Activated CD4-positive, alpha-beta T cell treated with anti-CD3 and anti-CD28 coated beads, Interleukin-2, amount 10 ng/mL, durations not matched to agents 7 days and 5 days (primary cell): ENCODE measurements around the gene CENPV. TPM values are rescaled to one million over a fixed set of nuclear protein-coding genes. Genes with fewer than 3 reads are reported as not detected.
"Not testable (repeated sequence)": the region's sequence is repeated elsewhere in the genome, so short reads cannot be mapped to it uniquely, and the experiment has no call there.

Experiments used
- CTCF ChIA-PET: fragments of 350-600 bp; sonication (Branson Sonifier 250); formaldehyde crosslinking; loops from one replicate; lab custom pipeline; 2021; ENCODE audit warnings: antibody characterized with exemption; lab: Charles Lee
- POLR2A ChIA-PET: fragments of 350-600 bp; sonication (Branson Sonifier 250); formaldehyde crosslinking; loops from one replicate; lab custom pipeline; 2021; ENCODE audit warnings: antibody characterized with exemption; lab: Charles Lee
- DNase-seq: peaks from one replicate; pipeline ENCODE4 v3.0.0-alpha.2; 2020
- H3K27ac Mint-ChIP-seq: one replicate; pipeline ENCODE4 v1.8.0; 2021; ENCODE audit warnings: mild to moderate bottlenecking, moderate library complexity, mixed read lengths
- H3K27me3 Mint-ChIP-seq: one replicate; pipeline ENCODE4 v1.8.0; 2021; ENCODE audit warnings: mixed read lengths
- H3K36me3 Mint-ChIP-seq: one replicate; pipeline ENCODE4 v1.8.0; 2021; ENCODE audit warnings: low read depth, mixed read lengths
- H3K4me1 Mint-ChIP-seq: one replicate; pipeline ENCODE4 v1.8.0; 2021; ENCODE audit warnings: mixed read lengths
- H3K4me3 Mint-ChIP-seq: one replicate; pipeline ENCODE4 v1.8.0; 2021; ENCODE audit warnings: mild to moderate bottlenecking, moderate library complexity, mixed read lengths
- H3K9me3 Mint-ChIP-seq: one replicate; pipeline ENCODE4 v1.8.0; 2021; ENCODE audit warnings: mixed read lengths
- total RNA-seq, 2 experiments: library from RNA; stranded (reverse); gene quantifications; one replicate each; pipeline ENCODE4 v1.2.3, GENCODE V29; 2021

The CENPV gene
- total RNA-seq, 2 experiments from 2014 or later: 16.6 to 21.1 TPM

DNA sequence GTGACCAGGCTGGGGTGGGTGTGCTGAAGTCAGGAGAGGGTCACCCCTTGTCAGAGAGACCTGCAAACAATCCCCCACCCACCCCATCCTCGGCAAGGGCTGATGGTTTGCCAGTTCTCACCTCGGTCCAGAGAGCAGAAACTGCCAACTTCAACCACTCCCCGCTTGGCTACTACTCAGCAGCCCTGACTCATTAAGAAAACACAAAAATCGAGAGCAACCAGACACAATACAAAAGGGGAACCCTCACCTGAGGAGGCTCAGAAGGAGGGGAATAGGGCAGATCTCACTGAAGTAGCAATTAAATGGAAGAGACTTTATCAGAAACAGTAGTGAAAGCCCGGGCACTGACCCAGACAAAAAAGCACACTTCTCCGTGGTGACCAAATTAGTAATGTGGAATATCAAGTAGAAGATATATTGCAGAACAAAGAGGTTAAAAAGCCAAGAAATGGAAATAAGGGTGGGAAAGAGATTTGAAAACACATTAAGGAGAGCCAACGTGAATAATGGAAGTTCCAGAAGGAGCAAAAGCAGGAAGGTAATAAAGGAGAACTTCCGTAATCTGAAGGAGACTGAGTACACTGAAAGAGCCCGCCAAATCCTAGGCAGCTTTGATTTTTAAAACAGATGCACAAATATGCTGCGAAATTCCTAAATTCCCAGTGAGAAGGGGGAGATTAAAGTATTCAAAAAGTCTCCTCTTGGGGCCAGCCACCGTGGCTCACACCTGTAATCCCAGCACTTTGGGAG, 23.6 kb downstream of the CENPV start:
- CTCF ChIA-PET: no interaction called here

DNA sequence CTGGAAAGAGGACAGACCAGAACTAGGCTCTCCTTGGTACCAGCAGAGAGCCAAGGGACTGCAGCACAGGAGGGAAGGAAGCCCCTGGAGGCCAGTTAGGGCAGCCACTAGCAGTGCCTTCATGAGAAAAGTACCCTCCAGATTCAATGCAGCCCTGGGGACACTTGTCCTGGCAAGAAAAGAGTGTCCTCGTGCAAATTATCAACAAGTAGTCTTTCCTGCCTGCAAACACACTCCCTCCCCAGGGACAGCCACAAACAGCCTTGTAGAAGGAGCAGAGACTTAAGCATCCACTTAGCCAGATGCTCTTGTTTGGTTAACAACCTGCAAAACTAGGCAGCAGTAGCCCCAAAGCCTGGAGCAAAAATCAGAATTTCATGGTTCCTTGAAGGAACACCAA, 24.3 kb downstream of the CENPV start:
- H3K27me3 Mint-ChIP-seq: no peaks in the 10 kb centered on the region

More for the DNA sequence above, 23.6 kb downstream of the CENPV start:
- no peaks in the 10 kb centered on the region for H3K4me1 Mint-ChIP-seq
- no peak overlapping the region for H3K27ac Mint-ChIP-seq
- H3K36me3 Mint-ChIP-seq: no peaks in the 10 kb centered on the region
- no peaks in the 10 kb centered on the region for H3K27me3 Mint-ChIP-seq
- no peak for DNase-seq
- H3K9me3 Mint-ChIP-seq: no peaks in the 10 kb centered on the region
- POLR2A ChIA-PET: no interaction called here
- no peak overlapping the region for H3K4me3 Mint-ChIP-seq

DNA sequence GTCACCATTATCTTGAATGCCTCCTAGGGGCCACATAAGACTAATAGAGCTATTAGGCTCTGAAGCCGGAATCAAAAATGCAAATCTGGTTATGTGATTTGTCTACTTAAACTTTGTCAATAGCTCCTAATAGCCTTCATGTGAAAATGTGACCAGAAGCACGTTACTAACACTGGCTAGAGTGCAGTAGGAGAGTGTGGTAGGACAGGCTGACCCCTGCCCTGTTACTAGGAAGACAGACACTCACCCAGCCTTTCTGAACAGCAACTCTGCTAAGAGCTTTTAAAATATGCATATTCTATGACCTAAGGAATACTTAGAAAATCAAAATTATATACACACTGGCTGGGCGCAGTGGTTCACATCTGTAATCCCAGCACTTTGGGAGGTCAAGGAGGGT, 26.3 kb downstream of the CENPV start:
- DNase-seq: no peak
- Mint-ChIP-seq H3K4me3 (no peak overlapping the region), H3K9me3 (no peaks in the 10 kb centered on the region), H3K4me1 (no peaks in the 10 kb centered on the region), H3K27me3 (no peaks in the 10 kb centered on the region), H3K36me3 (no peaks in the 10 kb centered on the region), H3K27ac (no peak overlapping the region)
- CTCF ChIA-PET: interaction anchor here (2.3 kb wide), 1 partner anchor 14 kb away, joined by 7 read pairs; no protein-coding TSS in a partner anchor
- POLR2A ChIA-PET: interaction anchor here (0.6 kb wide), 1 partner anchor 110 kb away, joined by 3 read pairs; no protein-coding TSS in a partner anchor

More for the DNA sequence above, 24.3 kb downstream of the CENPV start:
- no peak for DNase-seq
- ChIA-PET POLR2A (no interaction called here), CTCF (no interaction called here)
- H3K9me3 Mint-ChIP-seq: no peaks in the 10 kb centered on the region
- no peak overlapping the region for H3K27ac Mint-ChIP-seq
- H3K36me3 Mint-ChIP-seq: no peaks in the 10 kb centered on the region
- H3K4me1 Mint-ChIP-seq: no peaks in the 10 kb centered on the region
- H3K4me3 Mint-ChIP-seq: no peak overlapping the region

DNA sequence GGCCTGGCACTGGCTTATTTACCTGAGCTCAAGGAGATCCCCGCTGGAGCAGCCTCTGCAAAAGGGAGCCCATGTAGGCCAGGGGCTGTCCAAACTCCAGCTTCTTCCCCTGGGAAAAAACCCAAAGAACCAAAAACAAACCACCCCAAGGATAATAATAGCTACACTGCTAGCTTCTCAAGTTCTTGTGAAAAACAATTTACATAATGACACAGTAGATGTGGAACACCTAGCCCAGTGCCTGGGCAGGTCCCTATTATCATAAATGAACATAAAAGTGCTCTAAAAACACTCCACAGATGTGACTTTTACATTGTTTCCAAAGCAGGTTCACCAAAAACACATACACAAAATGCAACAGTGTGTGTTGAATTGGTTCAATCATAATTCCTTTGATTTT, 27.3 kb downstream of the CENPV start:
- no peak overlapping the region for H3K27ac Mint-ChIP-seq
- ChIA-PET POLR2A (no interaction called here), CTCF (interaction anchor here (1.4 to 2.3 kb wide), 4 partner anchors 10 to 40 kb away, joined by 3 to 7 read pairs (median 4); no protein-coding TSS in a partner anchor)
- DNase-seq: no peak
- H3K27me3 Mint-ChIP-seq: no peaks in the 10 kb centered on the region
- H3K9me3 Mint-ChIP-seq: no peaks in the 10 kb centered on the region
- no peak overlapping the region for H3K4me3 Mint-ChIP-seq
- no peaks in the 10 kb centered on the region for H3K36me3 Mint-ChIP-seq
- no peaks in the 10 kb centered on the region for H3K4me1 Mint-ChIP-seq

DNA sequence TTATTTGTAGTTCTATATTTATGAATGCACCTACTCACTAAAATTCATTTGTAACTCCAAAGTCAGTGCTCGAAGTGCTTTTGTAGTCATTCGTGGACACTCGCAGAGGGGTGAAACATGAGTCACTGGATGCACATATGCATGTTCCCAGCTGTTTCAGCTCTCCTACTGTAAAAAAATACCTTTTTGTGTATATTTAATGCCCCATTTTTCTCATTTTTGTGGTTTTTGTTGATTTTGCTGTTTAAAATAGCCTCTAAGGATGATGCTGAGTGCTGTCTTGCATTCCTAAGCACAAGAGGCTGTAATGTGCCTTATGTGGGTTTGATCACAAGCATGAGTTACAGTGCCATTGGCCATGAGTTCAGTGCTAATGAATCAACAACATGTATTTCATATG, 30.6 kb downstream of the CENPV start:
- no peaks in the 10 kb centered on the region for H3K27me3 Mint-ChIP-seq
- H3K4me1 Mint-ChIP-seq: no peaks in the 10 kb centered on the region
- DNase-seq: no peak
- peaks cover 1% of the 10 kb centered on the region for H3K36me3 Mint-ChIP-seq
- H3K27ac Mint-ChIP-seq: no peak overlapping the region
- H3K9me3 Mint-ChIP-seq: no peaks in the 10 kb centered on the region
- H3K4me3 Mint-ChIP-seq: no peak overlapping the region
- ChIA-PET POLR2A (no interaction called here), CTCF (no interaction called here)

DNA sequence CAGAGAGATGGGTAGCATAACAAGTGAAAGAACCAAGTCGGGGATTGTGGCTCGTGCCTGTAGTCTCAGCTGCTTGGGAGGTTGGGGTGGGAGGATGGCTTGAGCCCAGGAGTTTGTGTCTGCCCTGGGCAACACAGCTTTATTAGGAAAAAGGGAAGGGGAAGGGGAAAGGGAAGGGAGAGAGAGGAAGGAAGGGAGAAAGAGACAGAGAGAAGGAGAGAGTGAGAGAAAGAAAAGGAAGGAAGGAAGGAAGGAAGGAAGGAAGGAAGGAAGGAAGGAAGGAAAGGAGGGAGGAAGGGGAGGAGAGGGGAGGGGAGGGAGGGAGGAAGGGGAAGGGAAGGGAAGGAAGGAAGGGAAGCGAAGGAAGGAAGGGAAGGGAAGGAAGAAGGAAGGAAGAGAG, 33.3 kb downstream of the CENPV start:
- no peaks in the 10 kb centered on the region for H3K9me3 Mint-ChIP-seq
- peaks cover 2% of the 10 kb centered on the region for H3K36me3 Mint-ChIP-seq
- ChIA-PET CTCF (interaction anchor here (0.9 kb wide), 1 partner anchor 11 kb away, joined by 3 read pairs; no protein-coding TSS in a partner anchor), POLR2A (no interaction called here)
- no peaks in the 10 kb centered on the region for H3K27me3 Mint-ChIP-seq
- no peak for DNase-seq
- H3K27ac Mint-ChIP-seq: no peak overlapping the region
- no peaks in the 10 kb centered on the region for H3K4me1 Mint-ChIP-seq
- no peak overlapping the region for H3K4me3 Mint-ChIP-seq

DNA sequence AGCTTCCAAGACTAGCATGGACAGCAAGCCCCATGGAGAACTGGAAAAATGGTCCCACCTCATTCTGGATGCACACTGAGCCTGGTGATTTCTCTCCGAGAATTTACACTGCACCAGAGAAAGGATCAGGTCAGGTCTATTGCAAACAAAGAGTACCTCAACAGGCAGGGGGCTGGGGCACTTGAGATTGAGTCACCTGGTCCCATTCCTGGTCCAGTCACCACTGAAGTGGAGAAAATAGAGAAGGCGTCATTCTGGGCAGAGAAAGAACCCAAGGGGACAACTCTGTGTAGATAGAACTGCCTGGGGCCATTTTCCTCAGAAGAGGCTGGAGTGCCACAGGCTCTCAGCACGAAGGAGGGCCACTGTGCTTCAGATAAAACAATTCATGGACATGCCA, 38.4 kb downstream of the CENPV start:
- ChIA-PET POLR2A (no interaction called here), CTCF (no interaction called here)
- DNase-seq: no peak
- Mint-ChIP-seq H3K4me3 (no peak overlapping the region), H3K36me3 (peaks cover 8% of the 10 kb centered on the region), H3K27ac (no peak overlapping the region), H3K27me3 (no peaks in the 10 kb centered on the region), H3K4me1 (peaks cover 13% of the 10 kb centered on the region), H3K9me3 (no peaks in the 10 kb centered on the region)

DNA sequence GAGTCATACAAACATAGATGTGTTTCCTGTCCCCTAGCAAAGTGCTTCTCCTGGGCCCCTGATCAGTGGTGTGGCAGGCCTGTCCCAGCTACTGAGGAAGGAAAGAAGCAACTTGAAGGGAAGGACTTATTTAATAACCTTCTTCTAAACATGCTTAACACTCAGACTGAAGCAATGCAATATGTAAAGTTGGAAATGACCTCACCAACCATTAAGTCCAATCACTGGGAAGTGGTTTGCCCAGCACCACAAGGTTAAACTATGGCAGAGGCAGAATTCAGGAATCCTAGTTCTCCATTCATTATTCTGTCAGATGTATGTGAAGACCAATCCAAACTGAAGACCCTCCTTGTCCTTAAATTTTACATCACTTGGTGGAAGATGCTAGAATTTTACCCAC, 39.1 kb downstream of the CENPV start:
- Mint-ChIP-seq H3K9me3 (no peaks in the 10 kb centered on the region), H3K36me3 (peaks cover 8% of the 10 kb centered on the region), H3K4me3 (no peak overlapping the region), H3K27ac (no peak overlapping the region), H3K27me3 (no peaks in the 10 kb centered on the region), H3K4me1 (peaks cover 13% of the 10 kb centered on the region)
- DNase-seq: no peak
- CTCF ChIA-PET: interaction anchor here (1.3 to 2.1 kb wide), 2 partner anchors 12 to 17 kb away, joined by 3 to 7 read pairs; no protein-coding TSS in a partner anchor
- POLR2A ChIA-PET: no interaction called here

DNA sequence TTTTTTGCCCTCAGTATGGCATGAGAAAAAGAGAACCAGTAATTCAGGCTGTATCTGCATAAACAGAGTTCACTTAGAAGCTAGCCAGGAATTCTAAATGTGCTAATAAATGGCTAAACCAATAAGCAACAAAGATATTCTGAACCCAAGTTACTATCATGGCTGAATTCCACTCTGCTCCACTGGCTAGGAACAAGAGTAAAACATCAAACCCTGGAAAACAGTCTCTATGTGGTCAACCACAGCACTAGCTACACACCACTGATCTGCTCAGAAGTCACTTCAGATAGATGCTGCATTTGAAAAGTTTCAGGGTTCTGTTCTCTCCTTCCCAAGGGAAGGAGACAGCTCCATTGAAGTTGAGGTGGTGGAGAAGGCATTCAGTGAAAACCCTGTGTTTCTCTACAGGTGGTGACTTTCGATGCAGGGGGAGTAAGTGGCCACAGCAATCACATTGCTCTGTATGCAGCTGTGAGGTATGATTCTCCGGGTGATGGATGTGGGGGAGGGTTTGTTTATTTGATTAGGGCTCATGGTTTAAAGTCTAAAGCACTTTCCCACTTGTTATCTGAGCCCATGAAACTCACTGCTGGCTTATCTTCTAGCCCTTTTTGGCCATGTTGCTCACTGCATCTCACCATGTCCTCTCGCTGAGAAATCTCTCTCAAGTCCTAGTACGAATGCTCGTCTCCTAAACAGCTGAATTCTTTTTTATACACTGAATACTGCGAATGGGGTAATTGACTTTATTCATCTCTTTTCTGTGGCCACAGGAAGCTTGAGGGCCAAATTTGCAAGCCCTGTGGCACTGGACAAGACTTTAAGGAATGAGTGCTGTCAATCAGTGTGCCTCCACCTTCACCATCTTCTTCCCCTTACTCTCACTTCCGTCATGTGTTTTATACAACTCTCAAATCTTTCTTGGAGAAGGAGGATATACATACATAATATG, 39.9 kb downstream of the CENPV start:
- no peaks in the 10 kb centered on the region for H3K9me3 Mint-ChIP-seq
- no peak overlapping the region for H3K4me3 Mint-ChIP-seq

DNA sequence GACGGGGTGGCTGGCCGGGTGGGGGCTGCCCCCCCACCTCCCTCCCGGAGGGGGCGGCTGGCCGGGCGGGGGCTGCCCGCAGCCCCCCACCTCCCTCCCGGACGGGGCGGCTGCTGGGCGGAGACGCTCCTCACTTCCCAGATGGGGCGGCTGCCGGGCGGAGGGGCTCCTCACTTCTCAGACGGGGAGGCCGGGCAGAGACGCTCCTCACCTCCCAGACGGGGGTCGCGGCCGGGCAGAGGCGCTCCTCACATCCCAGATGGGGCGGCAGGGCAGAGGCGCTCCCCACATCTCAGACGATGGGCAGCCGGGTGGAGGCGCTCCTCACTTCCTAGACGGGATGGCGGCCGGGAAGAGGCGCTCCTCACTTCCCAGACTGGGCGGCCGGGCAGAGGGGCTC, 41.2 kb downstream of the CENPV start:
- POLR2A ChIA-PET, H3K27me3 Mint-ChIP-seq, DNase-seq, H3K9me3 Mint-ChIP-seq, H3K4me3 Mint-ChIP-seq, H3K36me3 Mint-ChIP-seq, H3K27ac Mint-ChIP-seq, CTCF ChIA-PET: not testable (repeated sequence)
- peaks cover 13% of the 10 kb centered on the region for H3K4me1 Mint-ChIP-seq

More for the DNA sequence above, 39.9 kb downstream of the CENPV start:
- Mint-ChIP-seq H3K27me3 (no peaks in the 10 kb centered on the region), H3K4me1 (peaks cover 13% of the 10 kb centered on the region), H3K36me3 (peaks cover 8% of the 10 kb centered on the region), H3K27ac (no peak overlapping the region)
- POLR2A ChIA-PET: no interaction called here
- CTCF ChIA-PET: interaction anchor here (1.3 to 2.1 kb wide), 2 partner anchors 13 to 16 kb away, joined by 3 to 7 read pairs; no protein-coding TSS in a partner anchor
- DNase-seq: no peak

DNA sequence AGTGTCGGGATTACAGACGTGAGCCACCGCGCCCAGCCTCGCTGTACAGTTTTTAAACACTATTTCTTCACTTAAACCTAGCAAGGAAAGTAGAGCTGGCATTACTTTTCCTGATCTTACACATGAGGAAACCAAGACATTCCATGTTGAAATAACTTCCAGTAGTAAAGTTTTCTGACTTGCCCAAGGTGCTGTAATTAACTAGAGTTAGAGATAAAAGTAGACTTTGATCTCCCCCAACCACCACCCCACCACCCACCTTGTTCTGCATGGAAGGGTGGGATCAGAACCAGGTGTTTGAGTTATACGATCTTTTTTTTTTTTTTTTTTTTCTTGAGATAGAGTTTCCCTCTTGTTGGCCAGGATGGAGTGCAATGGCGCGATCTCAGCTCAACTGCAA, 47.1 kb downstream of the CENPV start:
- peaks cover 4% of the 10 kb centered on the region for H3K36me3 Mint-ChIP-seq
- no peak overlapping the region for H3K4me3 Mint-ChIP-seq
- ChIA-PET CTCF (interaction anchor here (1.1 kb wide), 2 partner anchors 20 to 58 kb away, joined by 3 read pairs; no protein-coding TSS in a partner anchor), POLR2A (no interaction called here)
- peaks cover 4% of the 10 kb centered on the region for H3K4me1 Mint-ChIP-seq
- no peaks in the 10 kb centered on the region for H3K9me3 Mint-ChIP-seq
- no peaks in the 10 kb centered on the region for H3K27me3 Mint-ChIP-seq
- no peak overlapping the region for H3K27ac Mint-ChIP-seq
- DNase-seq: no peak

DNA sequence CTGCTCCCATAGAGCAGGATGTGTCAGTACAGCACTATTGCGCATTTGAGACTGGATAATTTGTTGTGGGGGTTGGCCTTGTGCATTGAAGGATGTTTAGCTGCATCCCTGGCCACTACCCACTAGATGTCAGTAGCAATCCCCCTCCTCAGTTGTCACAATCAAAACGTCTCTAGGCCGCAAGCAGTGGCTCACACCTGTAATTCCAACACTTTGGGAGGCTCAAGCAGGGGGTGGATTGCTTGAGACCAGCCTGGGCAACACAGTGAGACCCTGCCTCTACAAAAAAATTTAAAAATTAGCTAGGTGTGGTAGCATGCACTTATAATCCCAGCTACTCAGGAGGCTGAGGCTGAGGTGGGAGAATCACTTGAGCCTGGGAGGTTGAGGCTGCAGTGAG, 48.4 kb downstream of the CENPV start:
- no peaks in the 10 kb centered on the region for H3K9me3 Mint-ChIP-seq
- peak; percentile 24 for DNase-seq

More for the DNA sequence above, 48.4 kb downstream of the CENPV start:
- Mint-ChIP-seq H3K36me3 (no peaks in the 10 kb centered on the region), H3K27me3 (no peaks in the 10 kb centered on the region), H3K4me3 (no peak overlapping the region), H3K4me1 (no peaks in the 10 kb centered on the region), H3K27ac (no peak overlapping the region)
- POLR2A ChIA-PET: interaction anchor here (0.6 kb wide), 1 partner anchor 19 kb away, joined by 3 read pairs; no protein-coding TSS in a partner anchor
- CTCF ChIA-PET: interaction anchor here (0.6 to 2.1 kb wide), 7 partner anchors 9 to 217 kb away, joined by 3 to 9 read pairs (median 3); no protein-coding TSS in a partner anchor
